ENCODE results near the gene PRX. TPM values are rescaled to one million over a fixed set of nuclear protein-coding genes. Genes with fewer than 3 reads are reported as not detected.
A peak's percentile ranks its signal among the peaks of the same experiment; 100 is the strongest.

PRX gene
- total and polyA plus RNA-seq, 4 donors: 0.03 to 1.0 (median 0.52) TPM

DNA sequence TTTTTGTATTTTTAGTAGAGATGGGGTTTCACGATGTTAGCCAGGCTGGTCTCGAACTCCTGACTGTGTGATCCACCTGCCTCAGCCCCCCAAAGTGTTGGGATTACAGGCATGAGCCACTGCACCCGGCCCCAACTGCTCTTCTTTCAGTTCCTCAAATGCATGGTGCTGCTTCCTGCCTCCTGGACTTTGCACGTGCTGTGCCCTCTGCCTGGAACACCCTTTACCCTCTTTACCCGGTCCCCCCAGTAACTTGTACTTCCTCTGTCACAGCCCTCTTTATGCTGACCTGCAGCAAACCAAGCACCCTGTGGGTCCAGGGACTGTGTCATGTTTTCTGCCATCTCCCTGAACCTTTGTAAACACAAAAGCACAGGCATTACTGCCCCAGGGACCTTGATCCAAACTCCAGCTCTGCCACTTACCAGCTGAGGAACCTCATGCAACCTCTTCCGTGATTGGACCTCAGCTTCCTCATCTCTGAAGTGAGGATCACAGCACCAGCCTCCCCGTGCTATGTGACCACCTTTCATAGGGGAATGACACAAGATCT is 48.6 kb upstream of the PRX start (continued):
- TF ChIP-seq, protein P1, sequence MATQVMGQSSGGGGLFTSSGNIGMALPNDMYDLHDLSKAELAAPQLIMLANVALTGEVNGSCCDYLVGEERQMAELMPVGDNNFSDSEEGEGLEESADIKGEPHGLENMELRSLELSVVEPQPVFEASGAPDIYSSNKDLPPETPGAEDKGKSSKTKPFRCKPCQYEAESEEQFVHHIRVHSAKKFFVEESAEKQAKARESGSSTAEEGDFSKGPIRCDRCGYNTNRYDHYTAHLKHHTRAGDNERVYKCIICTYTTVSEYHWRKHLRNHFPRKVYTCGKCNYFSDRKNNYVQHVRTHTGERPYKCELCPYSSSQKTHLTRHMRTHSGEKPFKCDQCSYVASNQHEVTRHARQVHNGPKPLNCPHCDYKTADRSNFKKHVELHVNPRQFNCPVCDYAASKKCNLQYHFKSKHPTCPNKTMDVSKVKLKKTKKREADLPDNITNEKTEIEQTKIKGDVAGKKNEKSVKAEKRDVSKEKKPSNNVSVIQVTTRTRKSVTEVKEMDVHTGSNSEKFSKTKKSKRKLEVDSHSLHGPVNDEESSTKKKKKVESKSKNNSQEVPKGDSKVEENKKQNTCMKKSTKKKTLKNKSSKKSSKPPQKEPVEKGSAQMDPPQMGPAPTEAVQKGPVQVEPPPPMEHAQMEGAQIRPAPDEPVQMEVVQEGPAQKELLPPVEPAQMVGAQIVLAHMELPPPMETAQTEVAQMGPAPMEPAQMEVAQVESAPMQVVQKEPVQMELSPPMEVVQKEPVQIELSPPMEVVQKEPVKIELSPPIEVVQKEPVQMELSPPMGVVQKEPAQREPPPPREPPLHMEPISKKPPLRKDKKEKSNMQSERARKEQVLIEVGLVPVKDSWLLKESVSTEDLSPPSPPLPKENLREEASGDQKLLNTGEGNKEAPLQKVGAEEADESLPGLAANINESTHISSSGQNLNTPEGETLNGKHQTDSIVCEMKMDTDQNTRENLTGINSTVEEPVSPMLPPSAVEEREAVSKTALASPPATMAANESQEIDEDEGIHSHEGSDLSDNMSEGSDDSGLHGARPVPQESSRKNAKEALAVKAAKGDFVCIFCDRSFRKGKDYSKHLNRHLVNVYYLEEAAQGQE (IDR thresholded peaks at IDR 0.05): no peak
- TF ChIP-seq FOXA2 (IDR thresholded peaks at IDR 0.05) (no peak), NR2F2 (IDR thresholded peaks at IDR 0.05) (no peak), TAF1 (conservative IDR thresholded peaks at IDR 0.05) (no peak)
- TF ChIP-seq, protein P2, sequence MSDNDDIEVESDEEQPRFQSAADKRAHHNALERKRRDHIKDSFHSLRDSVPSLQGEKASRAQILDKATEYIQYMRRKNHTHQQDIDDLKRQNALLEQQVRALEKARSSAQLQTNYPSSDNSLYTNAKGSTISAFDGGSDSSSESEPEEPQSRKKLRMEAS (IDR thresholded peaks at IDR 0.05): peak; percentile 45
- TF ChIP-seq, protein P3, sequence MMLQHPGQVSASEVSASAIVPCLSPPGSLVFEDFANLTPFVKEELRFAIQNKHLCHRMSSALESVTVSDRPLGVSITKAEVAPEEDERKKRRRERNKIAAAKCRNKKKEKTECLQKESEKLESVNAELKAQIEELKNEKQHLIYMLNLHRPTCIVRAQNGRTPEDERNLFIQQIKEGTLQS (IDR thresholded peaks at IDR 0.05): no peak

DNA sequence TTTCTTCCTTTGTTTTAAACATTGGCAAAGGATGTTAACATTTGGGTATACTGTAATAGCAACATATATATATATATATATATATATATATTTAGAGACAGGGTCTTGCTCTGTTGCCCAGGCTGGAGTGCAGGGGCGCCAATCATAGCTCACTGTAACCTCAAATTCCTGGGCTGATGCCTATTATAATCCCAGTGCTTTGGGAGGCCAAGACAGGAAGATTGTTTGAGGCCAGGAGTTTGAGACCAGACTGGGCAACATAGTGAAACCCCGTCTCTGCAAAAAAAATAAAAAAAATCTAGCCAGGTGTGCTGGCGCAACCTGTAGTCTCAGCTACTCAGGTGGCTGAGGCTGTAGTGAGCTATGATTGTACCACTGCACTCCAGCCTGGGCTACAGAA is 47.0 kb upstream of the PRX start:
- Histone ChIP-seq H3K36me3 (ENCODE audit: control insufficient read depth in 4 of 4, insufficient read depth in 3 of 4, low read depth in 1 of 4, low read length in 3 of 4) (peaks cover 0 to 10% (median 2%) of the 10 kb centered on the region in 4 donors), H3K9me3 (ENCODE audit: control insufficient read depth in 4 of 4, low read length in 3 of 4) (no peaks in the 10 kb centered on the region), H3K4me1 (ENCODE audit: control insufficient read depth in 4 of 4, insufficient read depth in 4 of 4, low read length in 3 of 4) (peaks cover 0 to 36% (median 25%) of the 10 kb centered on the region in 4 donors), H3K9ac (ENCODE audit: low read depth in 1 of 2, low read length in 2 of 2) (no peak overlapping the region), H3K27ac (ENCODE audit: low read depth in 1 of 2, low read length in 2 of 2) (no peak overlapping the region), H3K27me3 (ENCODE audit: control insufficient read depth in 4 of 4, insufficient read depth in 4 of 4, low read length in 3 of 4) (no peaks in the 10 kb centered on the region), H3K4me3 (ENCODE audit: low read depth in 1 of 3, low read length in 3 of 3) (no peak overlapping the region)
- TF ChIP-seq, protein P4, sequence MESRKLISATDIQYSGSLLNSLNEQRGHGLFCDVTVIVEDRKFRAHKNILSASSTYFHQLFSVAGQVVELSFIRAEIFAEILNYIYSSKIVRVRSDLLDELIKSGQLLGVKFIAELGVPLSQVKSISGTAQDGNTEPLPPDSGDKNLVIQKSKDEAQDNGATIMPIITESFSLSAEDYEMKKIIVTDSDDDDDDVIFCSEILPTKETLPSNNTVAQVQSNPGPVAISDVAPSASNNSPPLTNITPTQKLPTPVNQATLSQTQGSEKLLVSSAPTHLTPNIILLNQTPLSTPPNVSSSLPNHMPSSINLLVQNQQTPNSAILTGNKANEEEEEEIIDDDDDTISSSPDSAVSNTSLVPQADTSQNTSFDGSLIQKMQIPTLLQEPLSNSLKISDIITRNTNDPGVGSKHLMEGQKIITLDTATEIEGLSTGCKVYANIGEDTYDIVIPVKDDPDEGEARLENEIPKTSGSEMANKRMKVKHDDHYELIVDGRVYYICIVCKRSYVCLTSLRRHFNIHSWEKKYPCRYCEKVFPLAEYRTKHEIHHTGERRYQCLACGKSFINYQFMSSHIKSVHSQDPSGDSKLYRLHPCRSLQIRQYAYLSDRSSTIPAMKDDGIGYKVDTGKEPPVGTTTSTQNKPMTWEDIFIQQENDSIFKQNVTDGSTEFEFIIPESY (IDR thresholded peaks at IDR 0.05): no peak
- TF ChIP-seq FOXA2 (IDR thresholded peaks at IDR 0.05) (no peak), YY1 (IDR thresholded peaks at IDR 0.05) (no peak), GABPA (IDR thresholded peaks at IDR 0.05 in 1 of 2, conservative IDR thresholded peaks at IDR 0.05 in 1 of 2) (no peak), SP1 (IDR thresholded peaks at IDR 0.05) (no peak), HNF4G (IDR thresholded peaks at IDR 0.05) (no peak), EGR1 (IDR thresholded peaks at IDR 0.05; ENCODE audit: low read depth in 2 of 2) (no peak), JUND (IDR thresholded peaks at IDR 0.05) (no peak), HNF4A (conservative IDR thresholded peaks at IDR 0.05) (no peak), FOXA1 (IDR thresholded peaks at IDR 0.05) (no peak), TAF1 (conservative IDR thresholded peaks at IDR 0.05) (no peak), RXRA (IDR thresholded peaks at IDR 0.05) (no peak), RAD21 (IDR thresholded peaks at IDR 0.05) (no peak), NR2F2 (IDR thresholded peaks at IDR 0.05) (no peak)
- TF ChIP-seq, protein P1 (IDR thresholded peaks at IDR 0.05): no peak
- TF ChIP-seq, protein P3 (IDR thresholded peaks at IDR 0.05): no peak
- TF ChIP-seq, protein P2 (IDR thresholded peaks at IDR 0.05): no peak
- TF ChIP-seq, protein P5, sequence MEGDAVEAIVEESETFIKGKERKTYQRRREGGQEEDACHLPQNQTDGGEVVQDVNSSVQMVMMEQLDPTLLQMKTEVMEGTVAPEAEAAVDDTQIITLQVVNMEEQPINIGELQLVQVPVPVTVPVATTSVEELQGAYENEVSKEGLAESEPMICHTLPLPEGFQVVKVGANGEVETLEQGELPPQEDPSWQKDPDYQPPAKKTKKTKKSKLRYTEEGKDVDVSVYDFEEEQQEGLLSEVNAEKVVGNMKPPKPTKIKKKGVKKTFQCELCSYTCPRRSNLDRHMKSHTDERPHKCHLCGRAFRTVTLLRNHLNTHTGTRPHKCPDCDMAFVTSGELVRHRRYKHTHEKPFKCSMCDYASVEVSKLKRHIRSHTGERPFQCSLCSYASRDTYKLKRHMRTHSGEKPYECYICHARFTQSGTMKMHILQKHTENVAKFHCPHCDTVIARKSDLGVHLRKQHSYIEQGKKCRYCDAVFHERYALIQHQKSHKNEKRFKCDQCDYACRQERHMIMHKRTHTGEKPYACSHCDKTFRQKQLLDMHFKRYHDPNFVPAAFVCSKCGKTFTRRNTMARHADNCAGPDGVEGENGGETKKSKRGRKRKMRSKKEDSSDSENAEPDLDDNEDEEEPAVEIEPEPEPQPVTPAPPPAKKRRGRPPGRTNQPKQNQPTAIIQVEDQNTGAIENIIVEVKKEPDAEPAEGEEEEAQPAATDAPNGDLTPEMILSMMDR (IDR thresholded peaks at IDR 0.05; ENCODE audit: low read depth, low read length, missing input control): no peak
- no peak for DNase-seq (ENCODE audit: low spot score)
- WGBS: 90% methylated on average over 3 of the region's 3 CpGs
